HFF-Myc (cell line): ENCODE measurements around the gene RAET1G.

ENCODE experiments used
- DNase-seq: peaks from one replicate; pipeline ENCODE4 v3.0.0-alpha.2; 2011; ENCODE audit warnings: low read depth; ENCODE audit errors: extremely low read depth
- H3K4me3 ChIP-seq: replicated peaks from 2 replicates; pipeline ENCODE4 v1.5.1; 2011; ENCODE audit warnings: low read depth, mild to moderate bottlenecking, control low read depth, low read length
- TF ChIP-seq, protein P1 (sequence below): IDR thresholded peaks from 2 replicates; pipeline ENCODE4 v1.5.1; 2012; ENCODE audit warnings: mild to moderate bottlenecking, low read depth, low read length, control low read depth; ENCODE audit errors: missing control alignments

RAET1G gene

DNA sequence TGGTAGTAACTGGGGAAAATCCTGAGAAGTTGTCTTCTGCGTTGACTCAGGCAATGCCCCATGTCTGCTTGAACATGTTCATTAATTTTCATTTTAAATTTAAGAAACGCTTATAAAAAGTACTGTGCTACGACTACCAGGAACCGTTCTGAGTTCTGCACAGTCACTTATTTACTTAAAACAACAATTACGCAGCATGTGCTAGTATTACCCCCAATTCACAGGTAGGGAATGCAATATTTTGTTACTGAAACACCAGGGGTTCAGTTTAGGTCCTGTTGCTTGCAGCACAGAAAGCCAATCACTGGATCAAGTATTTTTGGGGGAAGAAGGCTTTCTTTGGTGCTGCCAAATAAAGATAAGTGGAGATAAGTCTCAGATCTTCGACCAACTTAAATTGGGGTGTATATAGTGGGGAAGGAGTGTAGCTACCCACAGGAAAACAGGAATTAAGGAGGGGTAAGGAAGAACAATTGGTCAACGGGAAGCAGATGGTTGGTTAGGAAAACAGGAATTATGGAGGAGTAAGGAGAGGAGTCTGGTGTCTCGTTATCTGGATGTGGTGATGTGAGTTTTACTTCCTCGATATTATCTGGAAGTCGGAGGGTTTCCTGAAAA lies 53.5 kb downstream of the RAET1G start:
- TF ChIP-seq, protein P1, sequence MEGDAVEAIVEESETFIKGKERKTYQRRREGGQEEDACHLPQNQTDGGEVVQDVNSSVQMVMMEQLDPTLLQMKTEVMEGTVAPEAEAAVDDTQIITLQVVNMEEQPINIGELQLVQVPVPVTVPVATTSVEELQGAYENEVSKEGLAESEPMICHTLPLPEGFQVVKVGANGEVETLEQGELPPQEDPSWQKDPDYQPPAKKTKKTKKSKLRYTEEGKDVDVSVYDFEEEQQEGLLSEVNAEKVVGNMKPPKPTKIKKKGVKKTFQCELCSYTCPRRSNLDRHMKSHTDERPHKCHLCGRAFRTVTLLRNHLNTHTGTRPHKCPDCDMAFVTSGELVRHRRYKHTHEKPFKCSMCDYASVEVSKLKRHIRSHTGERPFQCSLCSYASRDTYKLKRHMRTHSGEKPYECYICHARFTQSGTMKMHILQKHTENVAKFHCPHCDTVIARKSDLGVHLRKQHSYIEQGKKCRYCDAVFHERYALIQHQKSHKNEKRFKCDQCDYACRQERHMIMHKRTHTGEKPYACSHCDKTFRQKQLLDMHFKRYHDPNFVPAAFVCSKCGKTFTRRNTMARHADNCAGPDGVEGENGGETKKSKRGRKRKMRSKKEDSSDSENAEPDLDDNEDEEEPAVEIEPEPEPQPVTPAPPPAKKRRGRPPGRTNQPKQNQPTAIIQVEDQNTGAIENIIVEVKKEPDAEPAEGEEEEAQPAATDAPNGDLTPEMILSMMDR: no peak
- DNase-seq: no peak

DNA sequence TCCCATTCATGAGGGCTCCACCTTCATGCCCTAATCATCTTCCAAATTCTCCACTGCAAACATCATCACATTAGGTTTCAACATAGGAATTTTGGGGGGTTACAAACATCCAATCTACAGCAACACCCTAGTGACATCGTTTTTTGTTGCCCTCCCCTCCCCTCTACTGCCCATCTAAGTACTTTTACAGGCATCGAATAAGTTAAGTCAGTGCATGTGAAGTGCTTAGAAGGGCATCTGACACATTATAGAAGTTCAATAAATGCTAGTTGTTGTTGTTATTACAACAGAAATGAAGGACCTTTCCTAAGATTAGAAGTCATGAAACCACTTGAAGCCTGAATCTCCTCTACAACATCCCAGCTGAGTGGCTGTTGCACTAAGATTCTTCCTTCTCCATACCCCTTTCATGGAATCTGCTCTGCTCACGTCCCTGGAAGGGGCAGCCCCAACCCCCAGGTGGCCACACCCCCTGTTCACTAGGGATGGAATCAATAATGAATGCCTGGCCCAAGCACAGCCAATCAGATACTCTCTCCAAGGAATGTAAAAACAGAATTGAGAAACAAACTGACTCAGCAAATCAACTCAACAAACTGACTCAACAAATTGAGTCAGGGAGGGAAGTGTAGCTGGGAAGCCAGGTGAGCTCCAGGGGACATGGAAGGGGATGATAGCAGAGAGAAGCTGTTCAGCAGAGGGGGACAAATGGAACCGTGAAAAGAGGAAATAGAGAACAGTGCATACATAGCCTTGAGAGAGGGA lies 54.9 kb downstream of the RAET1G start:
- DNase-seq: no peak
- TF ChIP-seq, protein P1: no peak
- no peak overlapping the region for H3K4me3 ChIP-seq

More for the DNA sequence above, 53.5 kb downstream of the RAET1G start:
- H3K4me3 ChIP-seq: no peak overlapping the region
